HFFc6 (cell line): Measurements from ENCODE around the gene TTLL8. TPM values are rescaled to one million over a fixed set of nuclear protein-coding genes. Genes with fewer than 3 reads are reported as not detected.

Experiments used
- DNase-seq: peaks from one replicate; pipeline ENCODE4 v3.0.0-alpha.2; 2018
- H3K27ac Mint-ChIP-seq: 2 replicates; pipeline ENCODE4 v1.8.0; 2020; ENCODE audit warnings: mild to moderate bottlenecking, mixed read lengths
- H3K27me3 Mint-ChIP-seq: 2 replicates; pipeline ENCODE4 v1.8.0; 2021; ENCODE audit warnings: mild to moderate bottlenecking, moderate library complexity, mixed read lengths; ENCODE audit not compliant: insufficient read depth
- H3K36me3 Mint-ChIP-seq: 2 replicates; pipeline ENCODE4 v1.8.0; 2021; ENCODE audit warnings: low read depth, mixed read lengths
- H3K4me1 Mint-ChIP-seq: 2 replicates; pipeline ENCODE4 v1.8.0; 2020; ENCODE audit warnings: low read depth, mixed read lengths
- H3K4me3 Mint-ChIP-seq: 2 replicates; pipeline ENCODE4 v1.8.0; 2020; ENCODE audit warnings: mild to moderate bottlenecking, moderate library complexity, mixed read lengths
- H3K9me3 Mint-ChIP-seq: 2 replicates; pipeline ENCODE4 v1.8.0; 2020; ENCODE audit warnings: mild to moderate bottlenecking, mixed read lengths
- CTCF ChIP-seq: fragments of 200-600 bp; sonication (generic); IDR thresholded peaks from 2 replicates; pipeline ENCODE4 v1.5.0; 2021; ENCODE audit warnings: antibody characterized with exemption, mild to moderate bottlenecking
- total RNA-seq, 6 experiments: library from RNA; stranded (reverse); fragmentation: NEBNext Ultra II Directional; extraction: Animal tissue kit (Norgen Biotek cat#: 25700); gene quantifications; 2 replicates in 1 of 6; 3 replicates in 5 of 6; pipeline ENCODE4 v1.2.3, GENCODE V29; 2021

Gene TTLL8
- total RNA-seq, 6 experiments from 2014 or later, result not detected

- no peaks in the 10 kb centered on the region for H3K36me3 Mint-ChIP-seq
- no peak overlapping the region for H3K27ac Mint-ChIP-seq
- H3K4me3 Mint-ChIP-seq, result no peak overlapping the region
- H3K4me1 Mint-ChIP-seq, result peaks cover 7% of the 10 kb centered on the region; the same call in 1 of the 2 replicates
- no peak for TF ChIP-seq CTCF
- no peaks in the 10 kb centered on the region for H3K9me3 Mint-ChIP-seq
- DNase-seq, result no peak
- H3K27me3 Mint-ChIP-seq, result peaks cover 15% of the 10 kb centered on the region
Observed at GRCh38 chr22:50101870-50102565, 43.9 kb upstream of the TTLL8 start.

GRCh38 chr22:50098052-50098451 is 40.0 kb upstream of the TTLL8 start:
- H3K27ac Mint-ChIP-seq, result no peak overlapping the region
- no peaks in the 10 kb centered on the region for H3K4me1 Mint-ChIP-seq
- H3K27me3 Mint-ChIP-seq, result peaks cover 26% of the 10 kb centered on the region
- H3K36me3 Mint-ChIP-seq, result no peaks in the 10 kb centered on the region
- DNase-seq, result no peak
- no peak for TF ChIP-seq CTCF
- no peaks in the 10 kb centered on the region for H3K9me3 Mint-ChIP-seq
- no peak overlapping the region for H3K4me3 Mint-ChIP-seq

- peaks cover 41% of the 10 kb centered on the region for H3K27me3 Mint-ChIP-seq
- TF ChIP-seq CTCF, result no peak
- peaks cover 7% of the 10 kb centered on the region; the same call in 1 of the 2 replicates for H3K4me1 Mint-ChIP-seq
- H3K36me3 Mint-ChIP-seq, result peaks cover 3% of the 10 kb centered on the region
- DNase-seq, result no peak
- H3K27ac Mint-ChIP-seq, result no peak overlapping the region
- H3K4me3 Mint-ChIP-seq, result no peak overlapping the region
- H3K9me3 Mint-ChIP-seq, result peaks cover 16% of the 10 kb centered on the region
Observed at GRCh38 chr22:50092342-50092741, 34.2 kb upstream of the TTLL8 start.

- Mint-ChIP-seq H3K4me3 (no peak overlapping the region), H3K27ac (no peak overlapping the region), H3K9me3 (peaks cover 21% of the 10 kb centered on the region), H3K4me1 (peaks cover 7% of the 10 kb centered on the region; the same call in 1 of the 2 replicates), H3K27me3 (peaks cover 35% of the 10 kb centered on the region), H3K36me3 (peaks cover 9% of the 10 kb centered on the region)
- TF ChIP-seq CTCF, result no peak
- no peak for DNase-seq
Observed at GRCh38 chr22:50091092-50091768, 33.1 kb upstream of the TTLL8 start.

GRCh38 chr22:50090412-50090714 is 32.3 kb upstream of the TTLL8 start:
- Mint-ChIP-seq H3K4me3 (no peak overlapping the region), H3K4me1 (peaks cover 7% of the 10 kb centered on the region; the same call in 1 of the 2 replicates), H3K27ac (no peak overlapping the region), H3K27me3 (peaks cover 36% of the 10 kb centered on the region), H3K36me3 (peaks cover 9% of the 10 kb centered on the region), H3K9me3 (peaks cover 21% of the 10 kb centered on the region)
- no peak for DNase-seq
- TF ChIP-seq CTCF, result no peak
